ENCODE data around the gene PAK4.
"Not testable (repeated sequence)": the region's sequence is repeated elsewhere in the genome, so short reads cannot be mapped to it uniquely, and the experiment has no call there.

The PAK4 gene

DNA sequence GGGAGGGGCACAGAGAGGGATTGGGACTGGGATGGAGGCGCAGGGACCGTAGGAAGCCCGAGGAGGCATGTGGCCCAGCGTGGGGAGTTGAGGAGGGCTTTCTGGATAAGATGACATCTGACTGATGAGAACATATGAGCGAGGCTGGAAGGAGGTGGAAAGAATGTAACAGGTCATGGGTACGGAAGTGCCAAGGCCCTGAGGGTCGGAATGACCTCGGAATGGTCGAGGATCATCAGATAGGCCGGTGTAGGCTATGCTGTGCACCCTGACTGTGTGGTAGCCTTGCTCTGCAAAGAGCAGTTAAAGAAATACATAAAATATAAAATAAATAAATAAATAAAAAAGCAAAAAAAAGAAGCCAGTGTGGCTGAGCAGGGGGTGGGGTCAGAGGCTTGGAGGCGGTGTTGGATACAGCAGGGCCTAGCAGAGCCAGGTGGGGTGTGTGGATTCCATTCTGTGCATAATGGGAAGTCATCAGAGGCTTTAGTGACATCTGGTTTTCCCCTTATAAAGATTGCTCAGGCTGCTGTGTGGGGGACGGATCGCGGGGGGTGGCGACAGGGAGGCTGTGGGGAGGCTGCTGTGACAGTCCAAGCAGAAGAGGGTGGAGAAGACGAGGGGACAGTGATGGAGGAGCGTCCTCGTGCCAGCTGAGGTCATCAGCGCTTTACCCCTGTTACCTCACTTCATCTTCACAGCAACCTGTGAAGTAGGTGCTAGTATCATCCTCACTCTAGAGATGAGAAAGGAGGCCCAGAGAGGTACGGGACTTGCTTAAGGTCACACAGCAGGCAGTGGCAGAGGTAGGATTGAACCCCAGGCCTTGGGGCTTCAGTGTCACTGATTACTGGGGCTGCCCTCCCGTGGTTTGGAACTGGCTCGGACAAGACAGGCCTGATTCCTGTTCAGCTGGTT, 5.0 kb downstream of the PAK4 start:
- DNase-seq: no peak

DNA sequence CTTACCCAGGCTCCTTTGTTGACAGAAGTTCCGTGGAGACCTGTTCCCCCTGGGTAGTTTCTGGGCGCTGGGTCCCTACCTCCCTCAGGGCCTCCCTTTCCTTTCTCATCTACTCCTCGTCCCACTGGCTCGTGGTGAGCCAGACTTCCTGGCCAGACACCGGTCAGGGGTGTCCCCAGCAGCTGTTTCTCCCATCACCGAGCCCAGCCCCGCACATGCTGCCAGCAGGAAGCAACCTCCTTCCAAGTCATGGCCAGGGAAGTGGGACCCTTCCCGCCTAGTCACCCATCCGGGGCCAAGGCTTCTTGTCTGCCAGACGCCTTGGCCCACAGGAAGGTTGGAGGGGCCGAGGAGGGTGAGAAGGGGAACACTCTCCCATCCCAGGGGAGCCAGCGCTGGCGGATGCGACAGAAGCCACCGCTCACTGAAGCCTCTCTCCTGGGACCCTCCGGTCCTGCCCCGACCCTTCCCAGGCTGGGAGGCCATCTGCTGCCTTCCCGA, 5.7 kb downstream of the PAK4 start:
- no peak for DNase-seq

DNA sequence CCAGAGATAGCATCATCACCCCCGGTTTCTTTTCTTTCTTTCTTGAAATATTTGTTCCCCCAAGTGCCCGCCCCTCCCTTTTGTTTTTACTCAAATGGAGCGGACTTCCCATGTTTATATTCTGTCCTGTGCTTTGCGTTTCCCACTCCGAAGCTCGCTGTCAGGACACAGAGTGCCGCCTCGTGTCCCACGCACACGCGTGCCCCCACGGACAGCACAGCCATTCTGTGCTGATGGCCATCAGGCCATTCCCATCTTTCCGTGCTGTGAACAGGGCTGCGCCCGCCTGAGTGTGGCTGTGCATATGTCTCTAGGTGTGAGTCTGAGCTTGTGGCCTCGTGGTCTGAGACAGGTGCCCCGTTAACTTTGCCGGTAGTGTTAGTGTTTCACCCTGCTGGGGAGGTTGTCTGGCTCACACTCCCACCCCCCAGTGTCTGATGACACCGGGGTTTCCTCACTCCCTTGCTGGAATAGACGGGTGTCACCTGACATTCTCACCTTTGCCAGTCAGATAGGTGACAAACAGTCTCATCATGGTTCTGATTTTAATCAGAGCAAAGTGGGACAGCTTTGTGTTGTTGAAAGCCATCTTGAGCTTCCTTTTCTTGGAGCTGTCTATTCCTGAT, 6.9 kb downstream of the PAK4 start:
- DNase-seq: no peak

DNA sequence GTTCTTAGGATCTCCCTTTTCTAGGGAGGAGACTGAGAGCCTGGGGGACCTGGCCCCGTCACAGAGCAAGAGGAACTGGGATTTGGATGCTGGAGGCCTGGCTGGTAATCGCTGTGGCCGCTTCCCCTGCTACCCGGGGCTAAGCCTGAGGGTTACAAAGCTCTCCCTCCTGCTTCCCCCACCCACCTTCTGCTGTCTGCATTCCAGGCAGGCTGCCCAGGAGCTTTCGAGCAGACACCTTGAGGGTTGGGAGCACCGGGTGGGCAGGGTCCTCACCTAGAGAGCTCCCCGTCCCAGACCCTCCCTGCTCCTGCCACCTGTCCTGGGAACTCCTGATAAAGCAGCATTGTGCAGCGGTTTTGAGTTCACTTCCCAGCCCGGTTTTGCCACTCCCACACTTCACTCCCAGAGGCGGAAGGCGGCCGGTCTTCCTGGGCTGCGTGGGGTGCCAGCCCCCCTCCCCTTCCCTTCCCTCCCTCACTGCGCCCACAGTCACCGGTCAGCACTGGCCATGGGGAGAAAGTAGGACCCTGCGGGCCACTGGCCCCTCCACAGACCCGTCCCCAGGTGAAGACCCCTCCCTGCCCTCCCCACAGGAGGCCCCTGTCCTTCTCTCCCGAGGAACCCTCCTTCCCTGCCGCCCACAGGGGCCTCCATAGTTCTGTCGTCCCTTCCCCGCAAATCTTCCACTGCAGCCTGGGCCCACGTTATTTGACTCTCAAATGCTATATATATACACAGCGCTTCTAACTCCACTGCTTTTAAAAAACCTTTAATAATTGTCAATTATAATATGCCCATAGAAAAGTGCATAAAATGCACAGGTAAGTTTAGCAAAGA, 8.1 kb downstream of the PAK4 start:
- no peak for DNase-seq

DNA sequence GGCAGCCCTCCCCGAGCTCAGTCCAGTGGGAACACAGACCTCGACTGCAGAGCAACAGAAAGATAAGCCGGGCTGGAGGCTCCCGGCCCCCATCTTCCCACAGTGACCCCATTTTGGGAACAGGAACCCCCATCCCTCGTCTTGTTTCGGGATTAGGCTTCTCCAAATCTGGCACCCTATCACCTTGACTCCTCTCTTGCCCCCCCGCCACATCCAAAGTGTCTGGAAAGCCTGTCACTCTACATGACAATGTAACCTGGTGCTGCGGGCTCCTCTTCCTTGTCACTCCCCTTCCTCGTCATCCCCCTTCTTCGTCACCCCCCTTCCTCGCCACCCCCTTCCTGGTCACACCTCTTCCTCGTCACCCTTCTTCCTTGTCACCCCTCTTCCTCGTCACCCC, 10.1 kb downstream of the PAK4 start:
- no peak for DNase-seq

DNA sequence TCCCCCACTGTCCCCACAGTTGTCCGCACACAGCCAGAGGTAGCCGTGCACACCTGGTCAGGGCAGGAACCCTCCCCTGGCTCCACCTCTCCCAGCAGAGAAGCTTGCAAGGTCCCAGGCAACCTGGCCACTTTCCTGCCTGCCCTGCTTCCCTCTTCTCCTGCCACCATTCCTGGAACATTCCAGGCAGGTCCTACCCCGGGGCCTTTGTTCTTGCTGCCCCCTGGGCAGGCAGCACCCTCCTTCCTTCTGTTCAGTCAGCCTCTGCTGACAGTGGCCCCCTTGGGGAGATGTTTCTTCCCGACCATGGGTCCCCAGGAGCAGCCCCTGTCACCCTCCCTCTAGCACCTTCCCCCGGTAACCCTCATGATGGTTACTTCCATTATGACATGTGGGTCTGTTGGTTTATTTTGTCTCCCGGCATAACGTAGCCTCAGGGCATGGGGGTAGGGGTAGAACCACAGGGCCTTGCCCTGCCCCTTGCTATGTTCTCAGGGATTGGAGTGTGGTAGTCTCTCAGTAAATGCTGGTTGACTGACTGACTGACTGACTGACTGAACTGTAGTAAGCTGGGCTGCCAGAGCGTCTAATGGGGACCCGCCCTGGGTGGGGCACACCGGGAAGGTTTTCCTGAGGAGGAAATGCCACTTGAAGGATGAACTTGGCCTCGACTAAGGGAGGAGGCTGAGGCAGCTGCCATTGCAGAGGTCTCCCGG, 10.8 kb downstream of the PAK4 start:
- DNase-seq: no peak

DNA sequence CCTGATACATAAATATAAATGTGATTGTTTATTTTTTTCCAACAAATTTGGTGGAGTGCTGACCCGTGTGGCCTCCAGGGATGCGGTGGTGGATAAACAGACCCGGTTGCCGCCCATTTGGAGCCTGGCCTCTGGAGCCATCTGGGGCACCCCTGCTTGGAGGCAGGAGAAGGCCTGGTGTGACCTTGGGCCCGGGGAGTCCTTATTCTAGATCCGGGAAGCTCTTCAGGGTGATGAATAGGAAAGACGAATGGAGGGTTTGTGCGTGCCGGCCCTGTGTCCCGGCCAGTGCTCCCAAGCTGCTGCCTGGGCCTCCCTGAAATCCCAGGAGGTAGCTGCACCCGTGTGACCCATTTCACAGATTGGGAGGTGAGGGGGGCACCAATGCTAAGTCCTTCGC, 11.5 kb downstream of the PAK4 start:
- DNase-seq: no peak

DNA sequence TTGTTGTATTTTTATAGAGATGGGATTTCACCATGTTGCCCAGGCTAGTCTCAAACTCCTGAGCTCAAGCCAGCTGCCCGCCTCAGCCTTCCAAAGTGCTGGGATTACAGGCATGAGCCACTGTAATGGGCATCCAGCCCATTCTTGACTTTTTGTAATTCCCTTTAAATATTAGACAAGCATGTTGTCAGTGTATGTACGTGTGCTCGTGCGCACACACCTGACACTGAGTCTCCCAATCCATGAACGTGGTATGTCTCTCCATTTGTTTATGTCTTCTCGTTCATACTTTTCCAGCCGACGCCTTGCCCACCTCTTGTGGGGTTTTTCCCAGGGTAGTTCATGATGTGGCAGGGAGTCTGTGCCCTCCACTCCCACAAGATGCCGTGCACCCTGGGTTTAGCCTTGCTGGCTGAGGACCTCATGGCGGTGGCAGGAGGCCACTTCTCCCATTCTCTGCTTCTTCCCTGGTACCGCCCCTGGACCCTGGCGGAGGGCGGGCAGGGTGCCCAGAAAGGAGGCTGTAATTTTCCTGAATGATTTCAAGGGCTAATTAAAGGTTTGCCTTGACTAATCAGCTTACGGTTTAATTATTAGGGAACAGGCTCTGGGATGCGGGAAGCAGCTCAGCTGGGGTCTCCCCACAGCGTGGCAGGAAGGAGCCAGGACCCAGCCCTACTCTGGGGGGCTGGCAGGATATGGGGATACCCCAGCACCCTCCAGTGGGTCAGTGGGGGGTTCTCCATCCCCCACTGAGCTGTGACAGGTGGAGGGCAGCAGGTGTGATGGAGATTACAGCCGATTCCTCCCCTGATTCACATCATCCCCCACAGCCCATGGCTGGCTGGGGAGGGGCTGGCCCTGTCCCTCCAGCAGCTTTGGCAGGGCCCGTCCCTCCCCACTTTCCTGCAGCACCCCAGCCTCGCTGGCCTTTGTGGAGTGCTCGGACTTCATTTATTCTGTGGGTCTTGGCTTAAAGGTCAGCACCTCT, 12.9 kb downstream of the PAK4 start:
- DNase-seq: no peak

DNA sequence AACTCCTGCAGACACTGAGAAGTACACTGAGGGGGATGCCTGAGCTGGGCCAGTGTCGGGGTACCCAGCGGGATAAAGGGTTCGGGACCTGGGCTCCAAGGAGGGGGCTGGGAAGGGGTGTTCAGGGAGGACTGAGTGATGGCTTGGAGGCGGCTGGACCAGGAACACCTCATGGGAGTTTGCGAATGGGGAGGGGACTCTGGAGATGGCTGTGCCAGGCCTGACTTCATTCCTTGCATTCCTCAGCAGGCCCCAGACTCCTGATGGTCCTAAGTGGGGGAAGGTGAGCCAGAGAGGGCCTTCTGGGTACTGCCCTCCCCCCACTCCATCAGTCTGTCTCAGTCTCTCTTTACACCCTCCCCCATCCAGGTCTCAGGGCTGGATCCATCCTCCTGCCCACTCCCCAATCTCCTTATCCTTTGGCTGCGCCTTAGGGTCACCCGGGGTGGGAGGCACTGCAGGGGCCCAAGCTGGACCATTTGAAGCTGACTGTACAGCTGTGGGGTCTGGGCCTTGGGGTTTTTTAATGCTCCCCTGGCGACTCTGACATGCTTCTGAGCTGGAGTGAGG, 13.8 kb downstream of the PAK4 start:
- DNase-seq: no peak

DNA sequence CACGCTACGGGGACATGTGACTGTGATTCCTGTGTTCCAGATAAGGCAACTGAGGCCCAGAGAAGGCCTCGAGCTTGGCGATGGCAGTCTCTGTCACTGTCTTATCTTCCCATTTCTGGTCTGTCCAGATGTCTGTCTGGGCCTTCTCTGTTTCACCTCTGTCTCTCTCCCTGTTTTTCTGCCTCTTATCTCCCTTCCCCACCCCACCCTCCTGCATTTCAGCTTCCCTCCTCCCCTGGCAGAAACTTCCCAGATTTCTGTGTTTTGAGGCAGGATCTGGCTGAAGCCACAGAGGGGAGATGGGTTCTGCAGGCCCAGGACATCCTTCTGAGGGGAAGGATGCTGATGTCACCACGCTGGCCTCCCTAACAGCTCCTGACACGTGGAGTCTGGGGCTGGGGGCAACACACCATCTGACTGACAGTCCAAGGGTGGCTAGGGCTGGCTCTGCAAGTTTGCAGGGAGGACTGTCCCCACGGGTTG, 14.4 kb downstream of the PAK4 start:
- DNase-seq: no peak

DNA sequence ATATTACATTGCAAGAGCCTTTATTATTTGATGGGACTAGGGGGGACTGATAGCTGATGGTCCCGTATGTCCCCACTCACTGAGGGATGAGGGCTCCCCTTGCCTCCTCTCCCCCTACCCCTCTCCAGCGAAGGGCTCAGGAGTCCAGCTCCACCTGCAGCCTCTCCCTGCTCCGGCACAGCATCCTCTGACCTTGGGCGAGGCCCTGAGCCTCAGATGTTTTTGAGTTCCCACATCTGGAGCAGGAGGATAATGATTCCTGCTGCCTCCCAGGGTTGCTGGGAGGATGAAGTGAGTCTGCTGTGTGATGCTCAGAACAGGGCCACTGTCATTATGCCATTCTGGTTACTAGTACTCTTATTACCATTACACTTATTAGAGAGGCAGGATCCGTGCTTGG, 15.0 kb downstream of the PAK4 start:
- DNase-seq: no peak

DNA sequence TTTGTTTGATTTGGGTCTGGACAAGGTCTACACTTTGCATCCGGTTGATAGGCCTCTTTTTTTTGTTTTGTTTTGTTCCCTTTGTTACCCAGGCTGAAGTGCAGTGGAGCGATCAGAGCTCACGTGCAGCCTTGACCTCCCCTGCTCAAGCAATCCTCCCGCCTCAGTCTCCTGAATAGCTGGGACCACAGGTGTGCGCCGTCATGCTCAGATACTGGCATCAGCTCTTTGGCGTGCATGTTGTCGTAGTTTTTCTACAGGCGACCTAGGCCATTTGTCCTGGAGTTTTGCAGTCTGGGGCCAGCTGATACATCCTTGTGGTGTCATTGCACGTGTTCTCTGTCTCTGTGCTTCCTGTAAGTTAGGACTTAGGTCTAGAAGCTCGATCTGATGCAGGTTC, 16.3 kb downstream of the PAK4 start:
- DNase-seq: no peak

DNA sequence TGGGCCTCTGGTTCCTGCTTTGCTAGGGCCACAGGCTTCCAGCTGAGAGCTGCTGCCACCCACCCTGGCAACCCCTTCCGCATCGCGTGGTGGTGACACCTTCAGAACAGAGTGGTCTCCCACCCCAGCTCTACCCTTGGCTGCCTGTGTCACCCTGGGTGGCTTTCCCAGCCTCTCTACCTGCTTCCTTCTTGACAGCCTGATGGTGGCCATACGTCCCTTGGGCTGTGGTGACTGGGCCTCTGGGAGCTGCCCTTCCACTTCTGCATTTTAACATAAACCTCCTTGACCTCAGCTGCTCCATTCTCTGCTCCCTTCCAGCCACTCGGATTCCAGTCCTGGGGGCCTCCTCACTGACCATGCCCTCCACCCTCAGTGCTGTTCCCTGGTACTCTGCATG, 17.0 kb downstream of the PAK4 start:
- DNase-seq: no peak

DNA sequence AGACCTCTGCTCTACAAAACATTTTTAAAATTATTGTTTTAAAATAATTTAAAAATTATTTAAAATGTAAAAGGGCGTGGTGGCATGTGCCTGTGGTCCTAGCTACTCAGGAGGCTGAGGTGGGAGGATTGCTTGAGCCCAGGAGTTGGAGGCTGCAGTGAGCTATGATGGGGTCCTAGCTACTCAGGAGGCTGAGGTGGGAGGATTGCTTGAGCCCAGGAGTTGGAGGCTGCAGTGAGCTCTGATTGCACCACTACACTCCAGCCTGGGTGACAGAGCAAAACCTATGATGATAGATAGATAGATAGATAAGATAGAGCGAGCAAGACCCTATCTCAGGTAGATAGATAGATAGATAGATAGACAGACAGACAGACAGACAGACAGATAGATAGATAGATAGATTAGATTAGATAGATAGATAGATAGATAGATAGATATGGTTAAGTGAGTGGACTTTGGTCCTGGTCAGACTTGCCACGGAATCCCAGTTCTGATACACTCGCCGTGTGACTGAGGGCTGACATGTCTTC, 18.2 kb downstream of the PAK4 start:
- DNase-seq: not testable (repeated sequence)

DNA sequence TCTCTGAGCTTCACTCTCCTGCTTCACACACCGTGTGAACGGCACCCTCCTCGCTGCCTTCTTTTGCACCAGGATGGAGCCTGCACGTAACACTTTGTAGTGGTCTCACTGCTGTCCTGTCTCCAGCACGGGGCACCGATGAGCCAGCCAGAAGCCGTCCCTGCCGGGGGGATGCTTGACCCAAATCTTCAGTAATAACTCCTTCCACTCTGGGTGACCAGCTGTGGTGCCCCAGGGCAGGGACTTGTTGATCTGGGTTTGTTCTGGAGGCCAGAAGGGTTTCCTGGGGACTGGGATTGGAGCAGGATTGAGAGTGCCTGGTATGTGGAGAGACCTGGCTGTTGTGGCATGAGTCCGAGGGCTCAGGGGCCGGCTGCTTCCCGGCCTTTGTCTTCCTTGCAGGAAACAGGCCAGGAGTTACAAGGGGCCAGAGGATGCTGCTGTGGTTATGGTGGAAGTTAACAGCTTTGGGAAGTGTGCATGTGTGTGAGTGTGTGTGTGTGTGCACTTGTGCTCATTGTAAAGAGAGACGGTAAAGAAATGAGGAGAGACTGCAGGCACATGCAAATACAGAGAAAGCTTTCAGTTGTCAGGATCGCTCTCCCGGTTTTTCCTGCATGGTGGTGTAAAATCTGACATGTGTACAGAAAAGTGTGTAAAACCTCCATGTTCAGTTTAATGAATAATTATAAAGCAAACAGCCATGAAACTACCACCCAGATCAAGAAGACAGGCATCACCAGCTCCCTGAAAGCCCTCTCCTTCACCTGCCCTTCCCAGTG, 18.9 kb downstream of the PAK4 start:
- DNase-seq: no peak

DNA sequence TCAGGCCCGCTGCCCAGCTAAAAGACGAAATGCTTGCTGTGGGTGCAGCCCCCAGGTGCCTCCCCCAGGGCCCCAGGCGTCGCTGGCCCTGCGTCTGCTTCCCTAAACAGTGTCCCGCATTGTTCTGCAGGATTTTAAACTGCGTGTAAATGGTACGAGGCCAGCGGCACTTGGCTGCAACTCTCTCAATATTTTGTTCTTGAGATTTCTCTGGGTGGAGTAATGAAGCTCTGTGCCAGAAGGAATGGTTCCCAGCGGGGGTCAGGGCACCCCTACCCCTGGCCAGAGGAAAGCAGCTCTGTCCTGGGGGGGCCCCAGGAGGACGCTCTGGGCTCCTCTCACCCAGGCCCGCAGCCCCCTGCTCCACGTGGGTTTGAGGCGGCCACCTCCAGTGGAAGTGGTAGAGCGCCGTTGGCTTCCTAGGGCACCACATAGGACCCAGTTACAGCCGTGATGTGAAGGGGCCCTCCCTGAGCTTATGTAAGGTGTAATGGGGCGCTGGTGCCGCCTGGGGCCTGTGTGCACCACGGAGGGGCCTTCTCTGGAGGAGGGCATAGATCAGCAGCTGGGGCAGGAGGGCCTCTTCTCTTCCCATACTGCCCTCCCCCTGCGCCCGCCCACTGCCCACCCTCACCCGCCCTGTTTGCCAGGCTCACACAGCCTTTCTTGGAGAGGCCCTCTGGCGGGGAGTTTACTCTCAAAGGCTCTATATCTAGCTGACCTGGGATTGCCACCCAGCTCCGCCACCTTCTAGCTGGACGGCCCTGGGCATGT, 19.8 kb downstream of the PAK4 start:
- DNase-seq: no peak

DNA sequence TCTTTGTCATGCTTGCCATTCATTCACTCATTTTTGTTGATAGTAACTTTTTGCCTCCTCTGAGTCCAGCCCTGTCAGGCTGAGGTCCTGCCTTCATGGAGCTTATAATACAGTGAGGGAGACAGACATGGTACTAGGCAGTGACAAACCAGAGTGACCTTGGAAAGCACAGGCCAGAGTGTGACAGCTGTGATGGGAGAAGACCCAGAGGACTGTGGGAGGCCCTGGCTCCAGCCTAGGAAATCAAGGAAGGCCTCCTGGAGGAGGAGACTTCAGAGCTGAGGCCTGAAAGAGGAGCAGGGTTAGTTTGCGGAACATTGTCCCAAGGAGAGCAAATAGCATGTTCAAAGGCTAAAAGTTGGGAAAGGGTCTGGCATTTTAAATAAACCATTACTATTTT, 20.5 kb downstream of the PAK4 start:
- DNase-seq: no peak

DNA sequence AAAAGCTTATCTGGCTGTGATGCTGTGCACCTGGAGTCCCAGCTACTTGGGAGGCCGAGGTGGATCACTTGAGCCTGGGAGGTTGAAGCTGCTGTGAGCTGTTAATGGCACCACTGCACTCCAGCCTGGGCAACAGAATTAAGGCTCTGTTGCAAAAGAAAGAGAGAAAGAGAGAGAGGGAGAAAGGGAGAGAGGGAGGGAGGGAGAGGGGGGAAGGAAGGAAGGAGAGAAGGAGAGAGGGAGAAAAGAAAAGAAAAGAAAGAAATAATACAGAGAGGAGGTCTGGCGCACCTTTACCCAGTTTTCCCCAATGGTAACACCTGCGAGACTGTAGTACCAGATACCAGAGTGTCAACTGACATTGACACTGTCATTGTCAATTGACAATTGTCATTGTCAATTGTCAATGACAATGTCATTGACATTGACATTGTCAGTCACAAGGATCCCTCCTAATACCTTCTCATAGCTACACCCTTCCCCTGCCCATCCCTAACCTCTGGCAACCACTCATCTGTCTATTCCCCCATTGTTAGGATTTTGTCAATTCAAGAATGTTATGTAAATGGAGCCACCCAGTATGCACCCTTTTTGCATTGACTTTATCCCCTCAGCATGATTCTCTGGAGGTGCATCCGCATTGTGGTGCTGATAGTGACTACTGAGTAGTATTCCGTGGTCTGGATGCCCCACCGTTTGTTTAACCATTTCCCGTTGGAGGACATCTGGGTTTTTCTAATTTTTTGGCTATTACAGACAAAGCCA, 21.3 kb downstream of the PAK4 start:
- no peak for DNase-seq

All from activated gamma-delta T cell (primary cell).